Measurements from ENCODE around the gene IL34.

IL34 gene

DNA sequence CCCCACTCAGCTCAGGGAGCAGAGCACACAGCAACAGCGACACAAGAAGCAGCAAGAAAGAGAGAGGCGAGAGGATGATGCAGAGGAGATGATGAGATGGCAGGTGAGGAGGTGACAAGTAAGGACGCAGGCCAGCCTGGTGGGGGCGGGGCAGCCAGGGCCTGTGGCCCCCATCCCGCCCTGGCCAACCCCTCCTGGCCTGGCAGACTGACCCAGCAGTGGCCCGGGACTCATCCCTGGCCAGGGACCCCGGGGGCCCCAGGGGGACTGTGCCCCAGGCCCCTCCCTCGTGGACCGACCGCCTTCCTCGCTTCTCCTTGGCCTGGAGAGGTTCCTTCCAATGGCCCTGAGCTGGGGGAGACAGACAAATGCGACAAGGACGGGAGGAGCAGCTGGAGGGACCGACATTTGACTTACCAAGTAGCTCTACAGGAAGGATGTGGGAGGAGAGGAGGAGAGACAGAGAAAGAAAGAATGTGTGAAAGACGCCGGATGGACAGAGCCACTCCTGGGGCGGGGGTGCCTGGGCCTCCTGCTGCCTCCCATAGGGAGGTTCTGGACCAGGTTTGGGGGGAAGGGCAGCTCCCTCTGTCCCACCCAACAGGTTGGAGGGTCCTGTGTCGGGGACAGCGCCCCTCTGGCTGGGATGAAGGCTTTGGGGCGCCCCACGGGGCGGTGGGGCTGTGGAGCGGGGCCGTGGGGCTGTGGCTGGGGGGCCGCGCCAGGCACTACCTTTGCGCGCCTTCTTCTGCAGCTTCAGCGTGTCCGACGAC is 32.7 kb downstream of the IL34 start:
- no peak for DNase-seq

- no peak for DNase-seq
These were observed 33.5 kb downstream of the IL34 start for GRCh38 chr16:70679671-70680494.

GRCh38 chr16:70680495-70681381 is 34.4 kb downstream of the IL34 start:
- DNase-seq, result no peak

DNA sequence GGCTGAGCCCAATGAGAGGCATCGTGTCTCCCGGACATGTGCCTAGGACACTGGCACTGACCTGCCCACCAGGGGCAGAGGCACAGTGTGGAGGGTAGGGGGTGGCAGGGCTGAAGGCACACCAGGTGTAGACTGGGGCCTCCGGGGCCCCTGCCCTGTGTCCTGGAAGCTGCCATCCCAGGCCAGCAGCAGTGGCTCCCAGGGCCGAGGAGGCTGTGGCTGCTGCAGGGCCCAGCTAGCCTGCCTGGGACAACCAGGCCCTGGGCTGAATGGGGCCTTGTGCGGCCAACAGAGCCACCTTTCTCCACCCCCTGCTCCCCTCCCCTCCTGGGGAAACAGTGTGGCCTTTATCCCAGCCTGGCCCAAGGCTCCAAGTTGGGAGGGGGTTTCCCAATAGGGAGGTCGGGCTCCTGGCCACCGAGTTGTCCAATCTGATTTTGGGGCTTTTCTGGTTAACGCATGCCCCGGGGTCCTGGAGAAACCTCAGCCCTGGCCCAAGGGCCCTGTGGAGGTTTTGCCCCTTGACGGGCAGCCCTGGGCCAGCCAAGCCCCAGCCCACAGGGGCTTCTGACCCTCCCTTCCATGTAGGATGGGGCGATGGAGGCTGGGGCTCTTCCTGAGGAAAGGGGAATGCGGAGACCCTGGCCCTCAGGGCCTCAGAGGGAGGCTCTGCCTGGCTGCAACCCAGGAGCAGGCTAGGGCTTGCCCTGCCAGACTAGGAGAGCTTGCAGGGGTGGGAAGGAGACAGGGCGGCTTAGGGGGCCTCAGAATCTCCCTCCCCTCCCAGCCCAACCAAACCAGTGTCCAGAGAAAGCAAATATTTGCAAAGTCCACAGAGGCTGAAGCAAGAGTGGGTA is 35.3 kb downstream of the IL34 start:
- no peak for DNase-seq

DNA sequence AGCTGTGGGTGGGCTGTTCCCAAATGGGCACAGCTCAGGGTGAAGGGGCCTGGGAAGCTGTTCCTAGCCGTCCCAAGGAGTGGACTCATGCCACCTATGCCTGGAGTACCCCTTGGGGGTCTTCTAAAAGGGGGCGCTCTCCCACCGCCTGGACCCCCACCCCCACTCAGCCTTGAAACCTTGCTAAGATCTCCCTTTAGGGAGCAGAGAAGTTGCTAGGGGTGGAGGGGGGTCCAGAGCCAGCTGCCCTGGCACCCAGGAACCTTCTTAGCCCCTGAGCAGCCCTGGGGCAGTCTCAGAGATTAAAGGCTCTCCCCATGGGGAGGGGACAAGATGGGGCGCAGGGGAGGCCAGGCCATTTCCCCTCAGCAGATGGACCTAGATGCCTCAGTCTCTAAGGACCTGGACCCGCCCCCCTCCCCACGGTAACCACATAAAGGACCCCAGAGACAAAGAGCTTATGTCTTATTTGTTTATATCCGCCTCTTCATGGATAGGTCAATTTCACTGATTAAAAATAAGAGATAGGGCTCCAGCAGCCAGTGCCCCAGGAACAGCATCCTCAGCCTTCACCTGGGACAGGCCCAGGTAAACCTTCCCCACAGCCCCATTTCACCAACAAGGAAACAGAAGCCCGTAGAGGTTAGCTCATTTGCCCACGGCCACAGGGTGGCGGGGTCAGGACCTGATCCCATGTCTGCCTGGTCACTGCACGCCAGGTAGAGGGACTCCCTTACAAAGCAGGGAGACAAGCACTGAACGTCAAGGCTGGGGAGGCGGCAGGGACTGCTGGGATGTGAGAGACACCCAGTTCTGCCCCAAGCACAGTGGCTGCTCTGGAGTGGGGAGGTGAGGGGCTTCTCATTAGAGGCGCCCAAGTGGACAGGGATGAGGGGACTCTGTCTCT is 36.1 kb downstream of the IL34 start:
- no peak for DNase-seq

DNA sequence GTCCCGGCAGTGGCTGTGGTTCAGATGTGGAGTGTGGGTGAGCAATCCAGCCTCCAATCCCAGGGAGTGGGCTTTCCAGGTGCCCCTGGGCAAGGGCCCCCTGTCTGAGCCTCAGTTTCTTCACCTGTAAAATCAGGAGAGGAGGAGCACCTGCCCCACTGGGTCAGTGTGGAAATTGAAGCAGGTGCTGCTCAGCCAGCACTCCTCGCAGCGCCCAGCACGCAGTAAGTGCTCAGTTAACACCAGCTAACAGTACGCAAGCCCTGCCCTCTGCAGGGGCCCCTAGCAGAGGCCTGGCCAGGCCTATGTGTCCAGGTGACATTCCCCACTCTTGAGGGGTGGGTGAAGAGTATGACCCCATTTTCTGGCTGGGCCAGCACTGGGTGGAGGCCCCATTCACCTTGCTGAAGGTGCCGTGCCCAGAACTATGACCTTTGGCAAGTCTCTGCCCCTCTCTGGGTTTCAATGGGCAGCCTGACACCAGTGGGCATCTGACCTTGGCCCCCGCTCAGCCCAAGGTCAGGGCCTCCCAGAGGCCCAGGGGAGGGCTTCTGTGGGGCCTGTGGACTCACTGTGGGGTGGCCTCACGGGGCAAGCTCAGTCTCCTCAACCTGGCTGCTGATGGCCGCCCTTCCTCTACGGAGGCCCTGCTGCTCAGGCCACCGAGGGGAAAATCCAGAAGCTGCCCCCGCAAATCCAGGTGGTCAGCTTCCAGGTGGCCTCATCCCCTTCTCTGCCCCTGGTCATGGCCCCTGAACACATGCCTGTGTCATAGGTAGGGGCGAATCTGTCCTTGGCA is 37.0 kb downstream of the IL34 start:
- no peak for DNase-seq

- no peak for DNase-seq
These were observed 38.0 kb downstream of the IL34 start for GRCh38 chr16:70684146-70685060.

- DNase-seq, result no peak
These were observed 38.9 kb downstream of the IL34 start for GRCh38 chr16:70685061-70685937.

- DNase-seq, result no peak
These were observed 39.6 kb downstream of the IL34 start, which contains the start of gene MTSS2 for GRCh38 chr16:70685938-70686375. Gene MTSS2, minus strand, starts transcription at chr16:70686053. Its CDS starts 262 bp downstream, at chr16:70685791.

- no peak for DNase-seq
These were observed 40.2 kb downstream of the IL34 start for GRCh38 chr16:70686376-70687101.

DNA sequence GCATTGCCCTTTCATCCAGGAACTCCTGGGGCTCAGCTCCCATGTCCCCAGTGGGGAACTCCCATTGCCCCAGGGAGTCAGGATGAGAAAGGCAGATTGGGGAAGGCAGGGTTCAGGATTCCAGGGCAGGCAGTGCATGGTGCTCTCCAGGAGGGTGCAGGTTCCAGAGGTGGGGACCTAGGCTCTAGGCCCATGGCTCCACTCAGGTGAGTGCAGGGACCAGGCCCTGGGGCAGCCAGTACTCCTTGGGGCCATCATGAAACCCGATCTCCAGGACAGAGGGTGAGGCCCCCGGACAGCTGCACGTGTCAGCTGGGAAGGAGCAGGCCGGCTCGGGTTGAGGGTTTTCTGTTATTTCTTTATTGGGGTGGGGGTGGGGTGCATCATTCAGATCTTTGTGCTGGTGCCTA is 40.7 kb downstream of the IL34 start:
- no peak for DNase-seq

DNA sequence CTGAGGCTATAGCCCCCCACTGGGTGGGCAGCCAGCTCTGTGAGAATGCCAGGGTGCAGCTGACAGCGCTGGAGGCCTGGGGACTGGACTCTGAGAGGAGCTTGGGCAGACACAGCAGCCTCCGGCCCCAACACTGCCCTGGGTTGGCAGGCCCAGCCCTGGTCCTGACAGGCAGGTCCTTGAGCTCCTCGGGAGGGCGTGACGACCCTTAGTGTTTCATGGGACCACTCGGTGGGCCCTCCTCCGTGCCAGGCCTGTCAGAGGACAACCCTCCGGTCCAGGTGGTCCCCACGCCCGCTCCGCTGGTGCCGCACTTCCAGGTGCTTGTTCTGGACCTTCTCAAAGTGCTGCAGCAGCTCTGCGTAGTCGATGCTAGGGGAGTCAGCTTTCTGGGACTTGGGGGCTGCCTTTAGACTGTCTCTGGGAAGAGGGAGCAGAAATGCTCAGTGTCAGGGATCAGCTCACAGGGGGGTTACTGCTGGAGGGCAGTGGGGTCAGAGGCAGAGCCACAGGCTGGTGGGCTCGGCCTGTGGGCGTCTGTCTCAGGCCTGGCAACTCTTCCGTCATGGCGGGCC is 41.4 kb downstream of the IL34 start:
- no peak for DNase-seq

DNA sequence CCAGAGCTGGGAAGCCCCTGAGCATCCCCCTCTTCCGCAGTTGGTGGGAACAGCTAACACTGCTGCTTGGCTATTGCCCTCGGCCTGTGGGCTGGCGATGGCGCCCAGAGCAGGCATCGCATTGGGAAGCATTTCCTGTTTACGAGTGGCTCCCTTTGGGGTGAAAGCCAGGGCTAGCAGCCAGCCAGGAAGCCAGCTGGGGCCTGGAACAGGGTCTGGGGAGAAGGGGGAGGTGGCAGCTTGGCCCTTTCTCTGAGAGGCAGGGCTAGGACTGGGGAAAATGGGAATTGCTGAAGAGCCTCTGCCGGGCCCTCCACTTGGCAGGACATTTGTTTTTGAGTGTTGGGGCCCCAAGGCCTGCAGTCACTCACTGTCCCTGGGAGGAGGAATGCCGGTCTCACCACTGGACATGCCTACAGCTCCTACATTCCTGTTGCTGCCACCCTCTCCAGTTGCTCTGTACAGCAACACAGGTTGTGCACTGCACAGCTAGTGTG is 41.9 kb downstream of the IL34 start:
- no peak for DNase-seq

GRCh38 chr16:70689035-70689969 is 42.9 kb downstream of the IL34 start:
- DNase-seq, result no peak

Measured in activated gamma-delta T cell (primary cell).